KMS-11 (cell line): ENCODE measurements around the gene USP37.

Experiments
- H2AFZ ChIP-seq: fragments of 200-600 bp; sonication (generic); 2 replicates; pipeline ENCODE4 v1.6.1; 2016; ENCODE audit warnings: antibody characterized with exemption, mixed run types, low read depth
- H3K27ac ChIP-seq: fragments of 200-600 bp; sonication (generic); 2 replicates; pipeline ENCODE4 v1.6.1; 2016; ENCODE audit warnings: mild to moderate bottlenecking, mixed run types
- H3K27me3 ChIP-seq: fragments of 200-600 bp; sonication (generic); 2 replicates; pipeline ENCODE4 v1.6.1; 2017; ENCODE audit warnings: mild to moderate bottlenecking, low read depth, mixed run types, moderate library complexity; ENCODE audit not compliant: insufficient read depth
- H3K36me3 ChIP-seq: fragments of 200-600 bp; sonication (generic); 2 replicates; pipeline ENCODE4 v1.6.1; 2017; ENCODE audit warnings: mild to moderate bottlenecking, mixed run types; ENCODE audit not compliant: insufficient read depth
- H3K4me1 ChIP-seq: fragments of 200-600 bp; sonication (generic); 2 replicates; pipeline ENCODE4 v1.6.1; 2016; ENCODE audit warnings: mild to moderate bottlenecking, low read depth, mixed run types; ENCODE audit not compliant: poor library complexity, severe bottlenecking
- H3K4me2 ChIP-seq: fragments of 200-600 bp; sonication (generic); 2 replicates; pipeline ENCODE4 v1.7.0; 2016; ENCODE audit warnings: mild to moderate bottlenecking, mixed run types
- H3K4me3 ChIP-seq: fragments of 200-600 bp; sonication (generic); IDR thresholded peaks from 2 replicates; pipeline ENCODE4 v1.6.1; 2017; ENCODE audit warnings: low read depth, low read length, mixed read lengths; ENCODE audit not compliant: insufficient read depth
- H3K79me2 ChIP-seq: fragments of 200-600 bp; sonication (generic); 2 replicates; pipeline ENCODE4 v1.6.1; 2016; ENCODE audit warnings: low read depth, mixed run types; ENCODE audit not compliant: insufficient read depth
- H3K9ac ChIP-seq: fragments of 200-600 bp; sonication (generic); 2 replicates; pipeline ENCODE4 v1.6.1; 2016; ENCODE audit warnings: mild to moderate bottlenecking, mixed run types
- H4K20me1 ChIP-seq: fragments of 200-600 bp; sonication (generic); 2 replicates; pipeline ENCODE4 v1.6.1; 2016; ENCODE audit warnings: mild to moderate bottlenecking, mixed run types; ENCODE audit not compliant: insufficient read depth
- CTCF ChIP-seq: fragments of 200-600 bp; sonication (generic); conservative IDR thresholded peaks from 2 replicates; pipeline ENCODE4 v1.6.1; 2017; ENCODE audit warnings: low read depth, mild to moderate bottlenecking, antibody characterized with exemption, low read length, moderate library complexity, mixed read lengths

Gene USP37

GRCh38 chr2:218476676-218477075, 91.5 kb downstream of the USP37 start:
- Histone ChIP-seq H3K9ac (no peak overlapping the region), H3K36me3 (no peaks in the 10 kb centered on the region), H3K27me3 (no peaks in the 10 kb centered on the region), H3K79me2 (no peaks in the 10 kb centered on the region), H3K4me3 (no peak overlapping the region), H2AFZ (no peak overlapping the region), H3K4me2 (no peak overlapping the region), H3K4me1 (no peaks in the 10 kb centered on the region), H3K27ac (no peak overlapping the region), H4K20me1 (no peaks in the 10 kb centered on the region)
- no peak for TF ChIP-seq CTCF

- no peak overlapping the region for H3K27ac ChIP-seq
- no peak overlapping the region for H3K9ac ChIP-seq
Measured at GRCh38 chr2:218474527-218474926, 93.6 kb downstream of the USP37 start.

DNA sequence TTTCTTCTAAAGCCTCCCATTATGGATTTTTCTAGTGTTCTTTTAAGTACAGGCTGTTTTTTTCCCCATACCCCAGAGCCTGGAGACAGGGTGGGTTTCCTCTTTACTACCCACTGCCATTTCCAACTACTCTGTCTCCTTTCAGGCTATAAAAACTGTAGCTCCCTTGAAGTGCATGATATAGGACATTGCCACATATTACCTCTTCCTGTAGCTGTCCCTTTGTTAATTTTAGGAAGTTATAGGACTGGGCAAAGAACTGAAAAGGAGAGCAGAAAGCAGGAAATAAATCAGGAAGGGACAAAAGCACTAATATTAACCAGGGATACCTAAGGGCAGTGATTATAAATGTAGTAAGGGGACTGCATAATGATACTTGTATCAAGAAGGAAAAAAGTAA, 95.2 kb downstream of the USP37 start:
- Histone ChIP-seq H3K4me2 (no peak overlapping the region), H3K36me3 (no peaks in the 10 kb centered on the region), H3K4me3 (no peak overlapping the region), H3K27me3 (no peaks in the 10 kb centered on the region), H3K9ac (no peak overlapping the region), H3K79me2 (no peaks in the 10 kb centered on the region), H2AFZ (no peak overlapping the region), H3K27ac (no peak overlapping the region), H3K4me1 (no peaks in the 10 kb centered on the region), H4K20me1 (no peaks in the 10 kb centered on the region)
- TF ChIP-seq CTCF = no peak

More at GRCh38 chr2:218474527-218474926, 93.6 kb downstream of the USP37 start:
- no peaks in the 10 kb centered on the region for H3K36me3 ChIP-seq
- H4K20me1 ChIP-seq = no peaks in the 10 kb centered on the region
- no peak overlapping the region for H3K4me2 ChIP-seq
- H2AFZ ChIP-seq = no peak overlapping the region
- H3K4me3 ChIP-seq = no peak overlapping the region
- no peaks in the 10 kb centered on the region for H3K27me3 ChIP-seq
- no peaks in the 10 kb centered on the region for H3K4me1 ChIP-seq
- H3K79me2 ChIP-seq = no peaks in the 10 kb centered on the region
- no peak for TF ChIP-seq CTCF

- H2AFZ ChIP-seq = no peak overlapping the region
- no peak for TF ChIP-seq CTCF
- H3K4me2 ChIP-seq = no peak overlapping the region
- no peak overlapping the region for H3K27ac ChIP-seq
- H4K20me1 ChIP-seq = no peaks in the 10 kb centered on the region
- no peak overlapping the region for H3K4me3 ChIP-seq
- H3K36me3 ChIP-seq = no peaks in the 10 kb centered on the region
- no peak overlapping the region for H3K9ac ChIP-seq
- H3K79me2 ChIP-seq = no peaks in the 10 kb centered on the region
- H3K27me3 ChIP-seq = no peaks in the 10 kb centered on the region
- H3K4me1 ChIP-seq = no peaks in the 10 kb centered on the region
Measured at GRCh38 chr2:218471982-218472381, 96.2 kb downstream of the USP37 start.
